HEK293 (cell line): ENCODE results near the gene RRP8.

Experiments used
- CTCF ChIA-PET: fragments of 350-600 bp; formaldehyde crosslinking; extraction: SDS; loops from one replicate; lab custom pipeline; 2021; ENCODE audit warnings: antibody characterized with exemption; lab: Yijun Ruan, JAX
- POLR2A ChIA-PET: fragments of 300-600 bp; formaldehyde crosslinking; extraction: SDS; loops from one replicate; lab custom pipeline; 2020; ENCODE audit warnings: antibody characterized with exemption, inconsistent platforms; lab: Yijun Ruan, JAX
- H3K27ac ChIP-seq: fragments of 200-500 bp; sonication (Bioruptor generic); 2 replicates; pipeline ENCODE4 v1.5.1; 2014; ENCODE audit warnings: low read depth, low read length, control low read depth, inconsistent platforms; ENCODE audit errors: extremely low read depth
- H3K36me3 ChIP-seq, 2 experiments: fragments of 200-500 bp in 1 of 2; sonication (Bioruptor generic) in 1 of 2; 1 replicate in 1 of 2; 2 replicates in 1 of 2; pipeline ENCODE4 v1.5.1; 2014 to 2017; ENCODE audit warnings: inconsistent platforms in 2 of 2, low read length in 2 of 2; ENCODE audit not compliant: control insufficient read depth in 2 of 2, insufficient read depth in 1 of 2
- H3K4me1 ChIP-seq: fragments of 200-500 bp; sonication (Bioruptor generic); 2 replicates; pipeline ENCODE4 v1.5.1; 2014; ENCODE audit warnings: mild to moderate bottlenecking, low read length, inconsistent platforms; ENCODE audit not compliant: control insufficient read depth, insufficient read depth
- H3K4me3 ChIP-seq: 2 replicates; pipeline ENCODE4 v1.5.1; 2011; ENCODE audit warnings: low read depth, mild to moderate bottlenecking, control low read depth, low read length, moderate library complexity
- H3K9me3 ChIP-seq: fragments of 200-500 bp; sonication (Bioruptor generic); 2 replicates; pipeline ENCODE4 v1.5.1; 2014; ENCODE audit warnings: low read depth, low read length, inconsistent platforms; ENCODE audit not compliant: control insufficient read depth, insufficient read depth
- EGR2 ChIP-seq: fragments of 450-650 bp; formaldehyde crosslinking; IDR thresholded peaks from 2 replicates; pipeline ENCODE4 v1.5.1; 2016; ENCODE audit warnings: low read depth, missing biosample characterization, missing genetic modification characterization
- GLI4 ChIP-seq: fragments of 450-650 bp; formaldehyde crosslinking; IDR thresholded peaks from 2 replicates; pipeline ENCODE4 v1.5.1; 2016; ENCODE audit warnings: missing biosample characterization, missing genetic modification characterization
- IKZF3 ChIP-seq: fragments of 450-650 bp; IDR thresholded peaks from 2 replicates; pipeline ENCODE4 v1.5.0; 2018; ENCODE audit warnings: missing biosample characterization, mild to moderate bottlenecking, missing genetic modification characterization, moderate library complexity
- KLF8 ChIP-seq: fragments of 450-650 bp; formaldehyde crosslinking; IDR thresholded peaks from 2 replicates; pipeline ENCODE4 v1.5.1; 2016; ENCODE audit warnings: missing biosample characterization, missing genetic modification characterization
- KLF9 ChIP-seq: fragments of 450-650 bp; formaldehyde crosslinking; IDR thresholded peaks from 2 replicates; pipeline ENCODE4 v1.5.1; 2016; ENCODE audit warnings: missing biosample characterization, missing genetic modification characterization, low read depth
- TCF7L2 ChIP-seq: IDR thresholded peaks from 2 replicates; pipeline ENCODE4 v1.6.1; 2011; ENCODE audit warnings: low read depth, mild to moderate bottlenecking, inconsistent platforms, low read length, moderate library complexity, borderline replicate concordance
- ZFP37 ChIP-seq: fragments of 450-650 bp; formaldehyde crosslinking; IDR thresholded peaks from 2 replicates; pipeline ENCODE4 v1.5.1; 2016; ENCODE audit warnings: missing biosample characterization, missing genetic modification characterization
- ZNF266 ChIP-seq: fragments of 450-650 bp; formaldehyde crosslinking; IDR thresholded peaks from 2 replicates; pipeline ENCODE4 v1.5.1; 2016; ENCODE audit warnings: missing biosample characterization, missing genetic modification characterization, low read depth
- ZNF548 ChIP-seq: fragments of 450-650 bp; formaldehyde crosslinking; IDR thresholded peaks from 2 replicates; pipeline ENCODE4 v1.5.1; 2016; ENCODE audit warnings: missing biosample characterization, missing genetic modification characterization
- ZNF585B ChIP-seq: fragments of 450-650 bp; formaldehyde crosslinking; IDR thresholded peaks from 2 replicates; pipeline ENCODE4 v1.5.1; 2016; ENCODE audit warnings: missing biosample characterization, missing genetic modification characterization
- ZNF600 ChIP-seq: fragments of 450-650 bp; formaldehyde crosslinking; IDR thresholded peaks from 2 replicates; pipeline ENCODE4 v1.5.1; 2016; ENCODE audit warnings: missing biosample characterization, missing genetic modification characterization
- ZNF610 ChIP-seq: fragments of 450-650 bp; formaldehyde crosslinking; IDR thresholded peaks from 2 replicates; pipeline ENCODE4 v1.5.1; 2016; ENCODE audit warnings: missing biosample characterization, missing genetic modification characterization, borderline replicate concordance
- ZNF664 ChIP-seq: fragments of 450-650 bp; formaldehyde crosslinking; IDR thresholded peaks from 2 replicates; pipeline ENCODE4 v1.5.1; 2016; ENCODE audit warnings: missing biosample characterization, missing genetic modification characterization
- ZXDB ChIP-seq: fragments of 450-650 bp; formaldehyde crosslinking; IDR thresholded peaks from 2 replicates; pipeline ENCODE4 v1.5.1; 2016; ENCODE audit warnings: missing biosample characterization, missing genetic modification characterization
- TF ChIP-seq, protein P1 (sequence below): fragments of 450-650 bp; formaldehyde crosslinking; IDR thresholded peaks from 2 replicates; pipeline ENCODE4 v1.5.1; 2016; ENCODE audit warnings: missing biosample characterization, missing genetic modification characterization
- TF ChIP-seq, protein P2 (sequence below): fragments of 450-650 bp; formaldehyde crosslinking; IDR thresholded peaks from 2 replicates; pipeline ENCODE4 v1.5.1; 2016; ENCODE audit warnings: missing biosample characterization, missing genetic modification characterization

Gene RRP8

GRCh38 chr11:6621711-6622211, 18.3 kb upstream of the RRP8 start:
- CTCF ChIA-PET, result interaction anchor here (0.6 to 1.1 kb wide), 2 partner anchors 10 to 65 kb away, joined by 3 to 5 read pairs; no protein-coding TSS in a partner anchor
- Histone ChIP-seq H3K4me1 (0 out of 2 replicates have a peak, but pooled peaks cover 4% of the 10 kb centered on the region), H3K27ac (no peak overlapping the region), H3K4me3 (no peak overlapping the region), H3K9me3 (no peaks in the 10 kb centered on the region), H3K36me3 (peaks cover 0 to 22% of the 10 kb centered on the region in 2 experiments; a peak in 1 of 3 replicates)
- no peak for TF ChIP-seq ZNF600 (tag by site-specific recombination)
- TF ChIP-seq ZXDB (tag by site-specific recombination), result no peak
- TF ChIP-seq KLF8 (tag by site-specific recombination), result no peak
- no peak for TF ChIP-seq ZFP37 (tag by site-specific recombination)
- TF ChIP-seq ZNF664 (tag by site-specific recombination), result no peak
- TF ChIP-seq, protein P1, sequence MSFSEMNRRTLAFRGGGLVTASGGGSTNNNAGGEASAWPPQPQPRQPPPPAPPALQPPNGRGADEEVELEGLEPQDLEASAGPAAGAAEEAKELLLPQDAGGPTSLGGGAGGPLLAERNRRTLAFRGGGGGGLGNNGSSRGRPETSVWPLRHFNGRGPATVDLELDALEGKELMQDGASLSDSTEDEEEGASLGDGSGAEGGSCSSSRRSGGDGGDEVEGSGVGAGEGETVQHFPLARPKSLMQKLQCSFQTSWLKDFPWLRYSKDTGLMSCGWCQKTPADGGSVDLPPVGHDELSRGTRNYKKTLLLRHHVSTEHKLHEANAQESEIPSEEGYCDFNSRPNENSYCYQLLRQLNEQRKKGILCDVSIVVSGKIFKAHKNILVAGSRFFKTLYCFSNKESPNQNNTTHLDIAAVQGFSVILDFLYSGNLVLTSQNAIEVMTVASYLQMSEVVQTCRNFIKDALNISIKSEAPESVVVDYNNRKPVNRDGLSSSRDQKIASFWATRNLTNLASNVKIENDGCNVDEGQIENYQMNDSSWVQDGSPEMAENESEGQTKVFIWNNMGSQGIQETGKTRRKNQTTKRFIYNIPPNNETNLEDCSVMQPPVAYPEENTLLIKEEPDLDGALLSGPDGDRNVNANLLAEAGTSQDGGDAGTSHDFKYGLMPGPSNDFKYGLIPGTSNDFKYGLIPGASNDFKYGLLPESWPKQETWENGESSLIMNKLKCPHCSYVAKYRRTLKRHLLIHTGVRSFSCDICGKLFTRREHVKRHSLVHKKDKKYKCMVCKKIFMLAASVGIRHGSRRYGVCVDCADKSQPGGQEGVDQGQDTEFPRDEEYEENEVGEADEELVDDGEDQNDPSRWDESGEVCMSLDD, result no peak
- TF ChIP-seq GLI4 (tag by site-specific recombination), result no peak
- no peak for TF ChIP-seq TCF7L2
- no peak for TF ChIP-seq ZNF610 (tag by site-specific recombination)
- TF ChIP-seq, protein P2, sequence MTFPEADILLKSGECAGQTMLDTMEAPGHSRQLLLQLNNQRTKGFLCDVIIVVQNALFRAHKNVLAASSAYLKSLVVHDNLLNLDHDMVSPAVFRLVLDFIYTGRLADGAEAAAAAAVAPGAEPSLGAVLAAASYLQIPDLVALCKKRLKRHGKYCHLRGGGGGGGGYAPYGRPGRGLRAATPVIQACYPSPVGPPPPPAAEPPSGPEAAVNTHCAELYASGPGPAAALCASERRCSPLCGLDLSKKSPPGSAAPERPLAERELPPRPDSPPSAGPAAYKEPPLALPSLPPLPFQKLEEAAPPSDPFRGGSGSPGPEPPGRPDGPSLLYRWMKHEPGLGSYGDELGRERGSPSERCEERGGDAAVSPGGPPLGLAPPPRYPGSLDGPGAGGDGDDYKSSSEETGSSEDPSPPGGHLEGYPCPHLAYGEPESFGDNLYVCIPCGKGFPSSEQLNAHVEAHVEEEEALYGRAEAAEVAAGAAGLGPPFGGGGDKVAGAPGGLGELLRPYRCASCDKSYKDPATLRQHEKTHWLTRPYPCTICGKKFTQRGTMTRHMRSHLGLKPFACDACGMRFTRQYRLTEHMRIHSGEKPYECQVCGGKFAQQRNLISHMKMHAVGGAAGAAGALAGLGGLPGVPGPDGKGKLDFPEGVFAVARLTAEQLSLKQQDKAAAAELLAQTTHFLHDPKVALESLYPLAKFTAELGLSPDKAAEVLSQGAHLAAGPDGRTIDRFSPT (tag by site-specific recombination), result no peak
- TF ChIP-seq ZNF585B (tag by site-specific recombination), result no peak
- no peak for TF ChIP-seq ZNF548 (tag by site-specific recombination)
- TF ChIP-seq EGR2 (tag by site-specific recombination), result no peak
- TF ChIP-seq IKZF3 (tag by site-specific recombination), result no peak
- no peak for TF ChIP-seq KLF9 (tag by site-specific recombination)
- no peak for TF ChIP-seq ZNF266 (tag by site-specific recombination)
- POLR2A ChIA-PET, result interaction anchor here (1.0 to 1.9 kb wide), 3 partner anchors 10 to 19 kb away, joined by 3 to 8 read pairs (median 3); partner anchors contain the start of genes ILK and TAF10

DNA sequence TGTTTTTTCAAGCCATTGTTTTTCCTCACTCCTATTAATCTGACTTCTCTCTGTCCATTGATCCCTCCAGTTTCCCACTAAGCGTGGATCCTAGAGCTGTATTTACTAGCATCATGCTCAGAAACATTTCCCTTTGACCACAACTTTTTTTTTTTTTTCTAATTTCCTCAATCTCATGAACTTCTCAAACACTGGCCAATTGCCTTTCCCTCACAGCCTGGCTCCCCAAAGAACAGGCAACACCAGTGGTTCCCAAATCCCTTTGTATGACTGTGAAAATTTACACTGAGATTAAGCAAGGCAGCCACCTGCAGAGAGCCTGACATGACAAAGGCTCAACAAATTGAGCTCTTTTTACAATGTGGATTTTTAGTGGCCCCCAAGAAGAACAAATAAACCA, 17.2 kb upstream of the RRP8 start:
- peaks cover 0 to 27% of the 10 kb centered on the region in 2 experiments; a peak in 1 of 3 replicates for H3K36me3 ChIP-seq
- CTCF ChIA-PET, result no interaction called here
- no peak overlapping the region for H3K27ac ChIP-seq
- H3K4me3 ChIP-seq, result no peak overlapping the region
- no peaks in the 10 kb centered on the region for H3K9me3 ChIP-seq
- POLR2A ChIA-PET, result interaction anchor here (1.9 to 2.5 kb wide), 2 partner anchors 9 to 63 kb away, joined by 8 to 14 read pairs; partner anchors contain the start of genes MRPL17 and TAF10
- H3K4me1 ChIP-seq, result 0 out of 2 replicates have a peak, but pooled peaks cover 4% of the 10 kb centered on the region
- no peak for TF ChIP-seq ZNF610 (tag by site-specific recombination)
